Kidney epithelial cell (primary cell): ENCODE measurements around the gene CKLF. TPM values are rescaled to one million over a fixed set of nuclear protein-coding genes. Genes with fewer than 3 reads are reported as not detected.

Experiments
- DNase-seq: peaks from one replicate; pipeline ENCODE4 v3.0.0-alpha.2; 2010; ENCODE audit warnings: low read depth
- H3K27me3 ChIP-seq: 2 replicates; pipeline ENCODE4 v1.6.0; 2011; ENCODE audit warnings: low read length; ENCODE audit not compliant: control insufficient read depth, insufficient read depth
- H3K36me3 ChIP-seq: 2 replicates; pipeline ENCODE4 v1.5.1; 2011; ENCODE audit warnings: low read length; ENCODE audit not compliant: control insufficient read depth, insufficient read depth
- H3K4me3 ChIP-seq: 2 replicates; pipeline ENCODE4 v1.5.1; 2011; ENCODE audit warnings: low read depth, mild to moderate bottlenecking, control low read depth, low read length
- CTCF ChIP-seq: IDR thresholded peaks from 2 replicates; pipeline ENCODE4 v1.5.1; 2011; ENCODE audit warnings: mild to moderate bottlenecking, moderate library complexity, low read length, control low read depth, inconsistent platforms; ENCODE audit not compliant: insufficient read depth, poor library complexity, severe bottlenecking
- total RNA-seq: library from RNA; depleted of rRNA; stranded (reverse); fragments of >200 nt; gene quantifications from 2 replicates; pipeline ENCODE4 v1.2.3, GENCODE V29; 2015

The CKLF gene
- 120 and 129 TPM in 2 replicates for total RNA-seq

- TF ChIP-seq CTCF = no peak
- peak; percentile 35 for DNase-seq
Observed at GRCh38 chr16:66552286-66553177, at the start of gene CKLF. CKLF (plus strand) TSS chr16:66552576; CDS start chr16:66552716, 140 bp downstream.

GRCh38 chr16:66503030-66503429, 49.3 kb upstream of the CKLF start:
- no peak for TF ChIP-seq CTCF
- no peaks in the 10 kb centered on the region for H3K27me3 ChIP-seq

More at GRCh38 chr16:66552286-66553177, at the start of gene CKLF:
- no peaks in the 10 kb centered on the region for H3K36me3 ChIP-seq
- H3K27me3 ChIP-seq = no peaks in the 10 kb centered on the region
- H3K4me3 ChIP-seq = peak within 1 kb of the TSS; percentile 40

GRCh38 chr16:66503612-66504011, 48.8 kb upstream of the CKLF start:
- no peak overlapping the region for H3K4me3 ChIP-seq
- H3K27me3 ChIP-seq = no peaks in the 10 kb centered on the region
- TF ChIP-seq CTCF = no peak
- H3K36me3 ChIP-seq = no peaks in the 10 kb centered on the region
- no peak for DNase-seq

More at GRCh38 chr16:66503030-66503429, 49.3 kb upstream of the CKLF start:
- no peak for DNase-seq
- Histone ChIP-seq H3K36me3 (no peaks in the 10 kb centered on the region), H3K4me3 (no peak overlapping the region)

- Histone ChIP-seq H3K27me3 (no peaks in the 10 kb centered on the region), H3K4me3 (no peak overlapping the region), H3K36me3 (no peaks in the 10 kb centered on the region)
- TF ChIP-seq CTCF = no peak
- DNase-seq = no peak
Observed at GRCh38 chr16:66507731-66508239, 44.6 kb upstream of the CKLF start.

GRCh38 chr16:66508248-66508913, 44.0 kb upstream of the CKLF start:
- Histone ChIP-seq H3K4me3 (no peak overlapping the region), H3K36me3 (no peaks in the 10 kb centered on the region), H3K27me3 (no peaks in the 10 kb centered on the region)
- DNase-seq = peak; percentile 80
- TF ChIP-seq CTCF = no peak
